IMR-90 (cell line): ENCODE results near the gene SERPINA6. TPM values are rescaled to one million over a fixed set of nuclear protein-coding genes. Genes with fewer than 3 reads are reported as not detected.

Experiments
- ATAC-seq: fragments of 200-7000 bp; cut with Tn5 transposase; 2 replicates; pipeline ENCODE4 v1.9.1; 2020; ENCODE audit warnings: low read depth, mild to moderate bottlenecking, moderate library complexity
- BruUV-seq: library from RNA; stranded (reverse); fragments of 400-500 nt; replicated peaks from 2 replicates; lab custom pipeline; 2021; lab: Mats Ljungman, UMichigan
- CTCF ChIA-PET: fragments of 300-600 bp; formaldehyde crosslinking; extraction: SDS; loops from one replicate; lab custom pipeline; 2021; ENCODE audit warnings: antibody characterized with exemption; lab: Yijun Ruan, JAX
- POLR2A ChIA-PET: fragments of 300-600 bp; sonication (Branson Sonifier 250); formaldehyde crosslinking; loops from one replicate; lab custom pipeline; 2022; ENCODE audit warnings: antibody characterized with exemption; ENCODE audit not compliant: unreplicated experiment; lab: Charles Lee
- DNase-seq: peaks from one replicate; pipeline ENCODE4 v3.0.0; 2013
- H2AFZ ChIP-seq: replicated peaks from 2 replicates; pipeline ENCODE3; 2013; ENCODE audit warnings: low read length, mild to moderate bottlenecking; ENCODE audit not compliant: poor library complexity
- H2AK5ac ChIP-seq: 2 replicates; pipeline ENCODE4 v1.6.1; 2013; ENCODE audit warnings: low read depth, low read length, inconsistent platforms
- H2AK9ac ChIP-seq: replicated peaks from 2 replicates; pipeline ENCODE3; 2013; ENCODE audit warnings: mild to moderate bottlenecking, low read depth, low read length, moderate library complexity; ENCODE audit not compliant: poor library complexity
- H2BK120ac ChIP-seq: 2 replicates; pipeline ENCODE4 v1.6.1; 2013; ENCODE audit warnings: low read depth, low read length, inconsistent platforms
- H2BK15ac ChIP-seq: 3 replicates; pipeline ENCODE4 v1.6.1; 2013; ENCODE audit warnings: low read depth, low read length, inconsistent platforms
- H2BK20ac ChIP-seq: 2 replicates; pipeline ENCODE4 v1.6.1; 2013; ENCODE audit warnings: low read depth, mild to moderate bottlenecking, inconsistent platforms, low read length, moderate library complexity
- H2BK5ac ChIP-seq: 2 replicates; pipeline ENCODE4 v1.6.1; 2013; ENCODE audit warnings: mild to moderate bottlenecking, low read depth, low read length, inconsistent platforms; ENCODE audit not compliant: poor library complexity, severe bottlenecking
- H3K14ac ChIP-seq: replicated peaks from 2 replicates; pipeline ENCODE4 v1.6.1; 2013; ENCODE audit warnings: low read depth, low read length, inconsistent platforms
- H3K18ac ChIP-seq: 2 replicates; pipeline ENCODE4 v1.6.1; 2013; ENCODE audit warnings: low read depth, low read length, control low read depth
- H3K23ac ChIP-seq: 2 replicates; pipeline ENCODE4 v1.6.1; 2013; ENCODE audit warnings: low read depth, low read length, inconsistent platforms
- H3K27ac ChIP-seq: 2 replicates; pipeline ENCODE4 v1.5.1; 2013; ENCODE audit warnings: mild to moderate bottlenecking, control low read depth, low read length; ENCODE audit not compliant: insufficient read depth
- H3K27me3 ChIP-seq: 2 replicates; pipeline ENCODE4 v1.6.1; 2013; ENCODE audit warnings: low read length; ENCODE audit not compliant: control insufficient read depth, insufficient read depth
- H3K36me3 ChIP-seq: 2 replicates; pipeline ENCODE4 v1.6.1; 2013; ENCODE audit warnings: low read length, mixed read lengths; ENCODE audit not compliant: control insufficient read depth, insufficient read depth
- H3K4ac ChIP-seq: 2 replicates; pipeline ENCODE4 v1.6.1; 2013; ENCODE audit warnings: low read depth, low read length, inconsistent platforms
- H3K4me1 ChIP-seq: 2 replicates; pipeline ENCODE4 v1.6.1; 2013; ENCODE audit warnings: low read length, mixed read lengths; ENCODE audit not compliant: control insufficient read depth, insufficient read depth
- H3K4me2 ChIP-seq: 2 replicates; pipeline ENCODE4 v1.6.1; 2013; ENCODE audit warnings: low read depth, mild to moderate bottlenecking, control low read depth, low read length, moderate library complexity
- H3K4me3 ChIP-seq: 2 replicates; pipeline ENCODE4 v1.5.1; 2013; ENCODE audit warnings: low read depth, mild to moderate bottlenecking, control low read depth, low read length, moderate library complexity; ENCODE audit not compliant: insufficient read depth
- H3K56ac ChIP-seq: 2 replicates; pipeline ENCODE4 v1.6.1; 2013; ENCODE audit warnings: low read length, inconsistent platforms; ENCODE audit not compliant: insufficient read depth; ENCODE audit errors: extremely low read depth
- H3K79me1 ChIP-seq, 2 experiments: 2 replicates each; pipeline ENCODE4 v1.6.1; 2013; ENCODE audit warnings: low read length in 2 of 2, inconsistent platforms in 1 of 2, low read depth in 1 of 2
- H3K9ac ChIP-seq: 2 replicates; pipeline ENCODE4 v1.6.1; 2013; ENCODE audit warnings: low read depth, low read length, control low read depth
- H3K9me1 ChIP-seq: 2 replicates; pipeline ENCODE4 v1.6.1; 2013; ENCODE audit warnings: low read length, inconsistent platforms; ENCODE audit not compliant: insufficient read depth
- H3K9me3 ChIP-seq: 2 replicates; pipeline ENCODE4 v1.6.1; 2013; ENCODE audit warnings: low read length; ENCODE audit not compliant: control insufficient read depth, insufficient read depth
- H4K20me1 ChIP-seq: 2 replicates; pipeline ENCODE4 v1.6.1; 2013; ENCODE audit warnings: low read length, inconsistent platforms; ENCODE audit not compliant: insufficient read depth
- H4K5ac ChIP-seq: 2 replicates; pipeline ENCODE4 v1.6.1; 2013; ENCODE audit warnings: mild to moderate bottlenecking, low read depth, low read length, control low read depth
- H4K8ac ChIP-seq, 2 experiments: 2 replicates each; pipeline ENCODE4 v1.6.1; 2013; ENCODE audit warnings: low read depth in 2 of 2, low read length in 2 of 2, control low read depth in 1 of 2, inconsistent platforms in 1 of 2
- H4K91ac ChIP-seq: 2 replicates; pipeline ENCODE4 v1.6.1; 2013; ENCODE audit warnings: low read depth, low read length, inconsistent platforms; ENCODE audit not compliant: insufficient read depth
- BHLHE40 ChIP-seq: fragments of 150-350 bp; IDR thresholded peaks from 2 replicates; pipeline ENCODE4 v1.6.1; 2016; ENCODE audit warnings: mild to moderate bottlenecking, low read depth, low read length
- CEBPB ChIP-seq: IDR thresholded peaks from 2 replicates; pipeline ENCODE4 v1.6.1; 2012; ENCODE audit warnings: low read depth, low read length, improper control_type of control experiment
- CHD1 ChIP-seq: IDR thresholded peaks from 2 replicates; pipeline ENCODE4 v1.6.1; 2012; ENCODE audit warnings: low read depth, low read length, improper control_type of control experiment
- FOS ChIP-seq: fragments of 150-350 bp; IDR thresholded peaks from 2 replicates; pipeline ENCODE4 v1.6.1; 2016; ENCODE audit warnings: low read depth, low read length
- MAFK ChIP-seq: IDR thresholded peaks from 2 replicates; pipeline ENCODE4 v1.6.1; 2012; ENCODE audit warnings: low read depth, low read length, improper control_type of control experiment
- MAZ ChIP-seq: IDR thresholded peaks from 2 replicates; pipeline ENCODE4 v1.6.1; 2012; ENCODE audit warnings: low read depth, mild to moderate bottlenecking, low read length, improper control_type of control experiment, moderate library complexity, borderline replicate concordance
- MXI1 ChIP-seq: IDR thresholded peaks from 2 replicates; pipeline ENCODE4 v1.6.1; 2012; ENCODE audit warnings: low read depth, mild to moderate bottlenecking, low read length, moderate library complexity, borderline replicate concordance
- NFE2L2 ChIP-seq: fragments of 150-350 bp; IDR thresholded peaks from 2 replicates; pipeline ENCODE4 v1.6.1; 2016; ENCODE audit warnings: low read depth, mild to moderate bottlenecking, low read length
- POLR2A ChIP-seq: IDR thresholded peaks from 2 replicates; pipeline ENCODE4 v1.6.1; 2012; ENCODE audit warnings: mild to moderate bottlenecking, low read depth, low read length
- RAD21 ChIP-seq: IDR thresholded peaks from 2 replicates; pipeline ENCODE4 v1.6.1; 2012; ENCODE audit warnings: low read length, improper control_type of control experiment
- RCOR1 ChIP-seq: IDR thresholded peaks from 2 replicates; pipeline ENCODE4 v1.6.1; 2012; ENCODE audit warnings: mild to moderate bottlenecking, low read length, improper control_type of control experiment; ENCODE audit not compliant: insufficient replicate concordance
- RFX5 ChIP-seq: IDR thresholded peaks from 2 replicates; pipeline ENCODE4 v1.8.0; 2012; ENCODE audit warnings: low read depth, mild to moderate bottlenecking, low read length, moderate library complexity
- SMC3 ChIP-seq: fragments of 150-350 bp; IDR thresholded peaks from 2 replicates; pipeline ENCODE4 v1.6.1; 2016; ENCODE audit warnings: low read depth, mild to moderate bottlenecking, antibody characterized with exemption, low read length, moderate library complexity
- WGBS, 2 experiments: methylation state at CpG; one replicate each; pipeline versions ENCODE4 v1.1.5 to v1.1.7; 2013; ENCODE audit warnings: missing lambda C conversion rate in 2 of 2; ENCODE audit not compliant: insufficient read length in 1 of 2; ENCODE audit errors: extremely low coverage in 2 of 2; 5-methylcytosine and 5-hydroxymethylcytosine counted together
- dilution Hi-C: fragments of 300-500 bp; cut with HindIII; formaldehyde crosslinking; loops from one replicate; pipeline ENCODE4 v1.14.3; 2018; ENCODE audit warnings: low sequenced_read_pairs; ENCODE audit not compliant: unreplicated experiment
- in situ Hi-C: fragments of 300-500 bp; cut with MboI; formaldehyde crosslinking; loops from 3 replicates; pipeline ENCODE4 v1.14.3; 2019; ENCODE audit warnings: low sequenced_read_pairs, inconsistent platforms, mixed read lengths
- intact Hi-C: fragments of 100-400 bp; cut with micrococcal nuclease; formaldehyde crosslinking; loops from 2 replicates; pipeline ENCODE4 v1.10.0; 2022
- polyA plus RNA-seq, 3 experiments: library from polyadenylated mRNA; depleted of rRNA; stranded (reverse); fragments of >200 nt; gene quantifications; 2 replicates each; pipeline ENCODE4 v1.2.3, GENCODE V29; 2012; ENCODE audit warnings: low replicate concordance in 1 of 3
- total RNA-seq: library from RNA; depleted of rRNA; stranded (reverse); fragments of >200 nt; gene quantifications from 2 replicates; pipeline ENCODE4 v1.2.3, GENCODE V29; 2012
- TF ChIP-seq, protein P1 (sequence below): fragments of 150-350 bp; IDR thresholded peaks from 2 replicates; pipeline ENCODE4 v1.6.1; 2016; ENCODE audit warnings: low read depth, mild to moderate bottlenecking, low read length, moderate library complexity, borderline replicate concordance
- TF ChIP-seq, protein P2 (sequence below): fragments of 150-350 bp; IDR thresholded peaks from 2 replicates; pipeline ENCODE4 v1.6.1; 2017; ENCODE audit warnings: mild to moderate bottlenecking, antibody characterized with exemption, low read length, low read depth
- TF ChIP-seq, protein P3 (sequence below): conservative IDR thresholded peaks from 2 replicates; pipeline ENCODE4 v1.5.1; 2012; ENCODE audit warnings: mild to moderate bottlenecking, low read depth, low read length, improper control_type of control experiment

The SERPINA6 gene
- total and polyA plus RNA-seq, 2 of the 4 experiments (the other 2 are of a cell fraction), result not detected

DNA sequence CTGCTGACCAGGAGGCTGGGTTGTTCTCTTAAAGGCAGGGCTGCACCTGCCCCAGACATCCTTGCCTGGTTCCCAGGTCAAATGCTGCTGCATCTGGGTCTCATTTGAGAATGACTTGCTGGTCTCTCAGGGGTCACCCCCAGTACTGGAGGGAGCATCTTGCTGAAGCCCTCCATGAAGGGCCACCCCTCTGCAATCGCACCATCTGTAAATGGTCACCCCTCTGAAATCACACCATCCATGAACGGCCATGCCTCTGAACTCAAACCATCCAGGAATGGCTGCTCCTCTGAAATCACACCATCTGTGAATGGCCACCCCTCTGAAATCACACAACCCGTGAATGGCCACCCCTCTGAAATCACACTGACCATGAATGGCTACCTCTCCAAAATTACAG, 7.3 kb upstream of the SERPINA6 start:
- BruUV-seq, result no TSS peak
- H3K36me3 ChIP-seq, result no peaks in the 10 kb centered on the region
- H2BK120ac ChIP-seq, result no peak overlapping the region
- in situ Hi-C loops, result no loop called here
- no peaks in the 10 kb centered on the region for H3K9me1 ChIP-seq
- CTCF ChIA-PET, result no interaction called here
- no peaks in the 10 kb centered on the region; the same call in 1 of the 2 replicates for H3K27me3 ChIP-seq
- no peak for DNase-seq
- POLR2A ChIA-PET, result no interaction called here
- no peaks in the 10 kb centered on the region for H3K4me1 ChIP-seq
- TF ChIP-seq, protein P1, sequence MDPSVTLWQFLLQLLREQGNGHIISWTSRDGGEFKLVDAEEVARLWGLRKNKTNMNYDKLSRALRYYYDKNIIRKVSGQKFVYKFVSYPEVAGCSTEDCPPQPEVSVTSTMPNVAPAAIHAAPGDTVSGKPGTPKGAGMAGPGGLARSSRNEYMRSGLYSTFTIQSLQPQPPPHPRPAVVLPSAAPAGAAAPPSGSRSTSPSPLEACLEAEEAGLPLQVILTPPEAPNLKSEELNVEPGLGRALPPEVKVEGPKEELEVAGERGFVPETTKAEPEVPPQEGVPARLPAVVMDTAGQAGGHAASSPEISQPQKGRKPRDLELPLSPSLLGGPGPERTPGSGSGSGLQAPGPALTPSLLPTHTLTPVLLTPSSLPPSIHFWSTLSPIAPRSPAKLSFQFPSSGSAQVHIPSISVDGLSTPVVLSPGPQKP, result no peak
- no peak for TF ChIP-seq FOS
- no peak for TF ChIP-seq RCOR1
- TF ChIP-seq CEBPB, result no peak
- TF ChIP-seq, protein P2, sequence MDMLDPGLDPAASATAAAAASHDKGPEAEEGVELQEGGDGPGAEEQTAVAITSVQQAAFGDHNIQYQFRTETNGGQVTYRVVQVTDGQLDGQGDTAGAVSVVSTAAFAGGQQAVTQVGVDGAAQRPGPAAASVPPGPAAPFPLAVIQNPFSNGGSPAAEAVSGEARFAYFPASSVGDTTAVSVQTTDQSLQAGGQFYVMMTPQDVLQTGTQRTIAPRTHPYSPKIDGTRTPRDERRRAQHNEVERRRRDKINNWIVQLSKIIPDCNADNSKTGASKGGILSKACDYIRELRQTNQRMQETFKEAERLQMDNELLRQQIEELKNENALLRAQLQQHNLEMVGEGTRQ, result no peak
- no peak for TF ChIP-seq SMC3
- no peak for TF ChIP-seq POLR2A
- TF ChIP-seq, protein P3, sequence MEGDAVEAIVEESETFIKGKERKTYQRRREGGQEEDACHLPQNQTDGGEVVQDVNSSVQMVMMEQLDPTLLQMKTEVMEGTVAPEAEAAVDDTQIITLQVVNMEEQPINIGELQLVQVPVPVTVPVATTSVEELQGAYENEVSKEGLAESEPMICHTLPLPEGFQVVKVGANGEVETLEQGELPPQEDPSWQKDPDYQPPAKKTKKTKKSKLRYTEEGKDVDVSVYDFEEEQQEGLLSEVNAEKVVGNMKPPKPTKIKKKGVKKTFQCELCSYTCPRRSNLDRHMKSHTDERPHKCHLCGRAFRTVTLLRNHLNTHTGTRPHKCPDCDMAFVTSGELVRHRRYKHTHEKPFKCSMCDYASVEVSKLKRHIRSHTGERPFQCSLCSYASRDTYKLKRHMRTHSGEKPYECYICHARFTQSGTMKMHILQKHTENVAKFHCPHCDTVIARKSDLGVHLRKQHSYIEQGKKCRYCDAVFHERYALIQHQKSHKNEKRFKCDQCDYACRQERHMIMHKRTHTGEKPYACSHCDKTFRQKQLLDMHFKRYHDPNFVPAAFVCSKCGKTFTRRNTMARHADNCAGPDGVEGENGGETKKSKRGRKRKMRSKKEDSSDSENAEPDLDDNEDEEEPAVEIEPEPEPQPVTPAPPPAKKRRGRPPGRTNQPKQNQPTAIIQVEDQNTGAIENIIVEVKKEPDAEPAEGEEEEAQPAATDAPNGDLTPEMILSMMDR, result no peak
- no peak for TF ChIP-seq NFE2L2
- TF ChIP-seq MXI1, result no peak
- no peak for TF ChIP-seq BHLHE40
- TF ChIP-seq RAD21, result no peak
- TF ChIP-seq MAFK, result no peak
- TF ChIP-seq CHD1, result no peak
- no peak for TF ChIP-seq RFX5
- TF ChIP-seq MAZ, result no peak
- H3K14ac ChIP-seq, result no peak overlapping the region
- intact Hi-C loops, result no loop called here
- no peak overlapping the region for H3K23ac ChIP-seq
- H2AK5ac ChIP-seq, result no peak overlapping the region
- H3K4me3 ChIP-seq, result no peak overlapping the region
- H3K18ac ChIP-seq, result no peak overlapping the region
- H3K27ac ChIP-seq, result no peak overlapping the region
- no peak overlapping the region for H4K8ac ChIP-seq
- no peak overlapping the region for H3K4ac ChIP-seq
- H3K4me2 ChIP-seq, result no peak overlapping the region
- no peak overlapping the region for H3K9ac ChIP-seq
- no peak for ATAC-seq
- no peak overlapping the region for H2BK15ac ChIP-seq
- H3K56ac ChIP-seq, result no peak overlapping the region
- no CpG with 5 or more reads among the region's 3 CpGs for WGBS, 2 experiments
- H3K79me1 ChIP-seq, result no peaks in the 10 kb centered on the region
- H4K91ac ChIP-seq, result no peak overlapping the region
- dilution Hi-C loops, result no loop called here
- no peaks in the 10 kb centered on the region for H4K20me1 ChIP-seq
- H2AK9ac ChIP-seq, result no peak overlapping the region
- H3K9me3 ChIP-seq, result no peaks in the 10 kb centered on the region
- no peak overlapping the region for H4K5ac ChIP-seq
- H2BK5ac ChIP-seq, result no peak overlapping the region
- no peak overlapping the region for H2BK20ac ChIP-seq
- H2AFZ ChIP-seq, result no peak overlapping the region
